ENCODE data around the gene KCNH5.
A peak's percentile ranks its signal among the peaks of the same experiment; 100 is the strongest.

Gene KCNH5

DNA sequence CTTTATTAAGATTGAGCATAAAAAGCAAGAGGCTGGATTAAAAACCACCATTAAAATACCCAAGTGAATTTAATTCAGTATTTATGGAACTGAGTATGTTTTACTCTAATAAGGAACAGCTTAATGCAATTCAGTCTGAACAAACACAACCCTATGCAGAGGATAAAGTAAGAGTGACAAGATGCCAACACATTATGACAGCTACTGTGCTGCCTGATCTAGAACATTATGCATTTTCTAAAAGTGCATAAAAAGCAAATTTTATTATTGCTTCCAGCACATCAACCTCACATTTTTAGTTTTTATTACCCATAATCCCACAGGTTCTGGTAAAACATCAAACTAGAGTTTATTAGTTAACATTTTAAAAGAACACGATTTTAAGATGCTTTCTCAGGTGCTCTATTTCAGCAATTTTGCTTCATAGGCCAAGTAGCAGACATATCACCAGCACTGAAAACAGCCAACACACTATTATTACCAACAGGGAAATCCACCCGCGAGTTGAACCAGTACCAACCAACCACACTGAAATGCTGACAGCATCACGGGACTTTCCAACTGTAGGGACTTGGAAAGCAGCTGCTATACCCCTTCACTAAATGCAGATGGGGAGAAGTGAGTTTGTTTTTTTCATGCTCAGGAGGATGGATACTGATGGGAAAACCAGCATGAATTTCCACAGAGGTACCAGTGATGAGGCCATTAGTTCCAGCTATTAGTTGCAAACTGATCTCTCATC, 372.1 kb downstream of the KCNH5 start:
- Histone ChIP-seq H3K27me3 (ENCODE audit: control insufficient read depth, insufficient read depth, low read length) (no peaks in the 10 kb centered on the region), H3K9me3 (ENCODE audit: control insufficient read depth, low read depth, low read length) (no peaks in the 10 kb centered on the region), H3K27ac (ENCODE audit: low read length) (no peak overlapping the region), H3K4me3 (ENCODE audit: low read length) (no peak overlapping the region), H3K9ac (ENCODE audit: low read length) (no peak overlapping the region), H3K36me3 (ENCODE audit: control insufficient read depth, low read depth, low read length) (no peaks in the 10 kb centered on the region), H3K4me1 (ENCODE audit: control insufficient read depth, low read depth, low read length) (no peaks in the 10 kb centered on the region)

GRCh38 chr14:62670526-62670925, 374.7 kb downstream of the KCNH5 start:
- H3K4me3 ChIP-seq (ENCODE audit: low read length): no peak overlapping the region
- H3K27ac ChIP-seq (ENCODE audit: low read length): no peak overlapping the region
- H3K9ac ChIP-seq (ENCODE audit: low read length): no peak overlapping the region
- H3K9me3 ChIP-seq (ENCODE audit: control insufficient read depth, low read depth, low read length): no peaks in the 10 kb centered on the region
- H3K27me3 ChIP-seq (ENCODE audit: control insufficient read depth, insufficient read depth, low read length): no peaks in the 10 kb centered on the region
- H3K4me1 ChIP-seq (ENCODE audit: control insufficient read depth, low read depth, low read length): peaks cover under 1% of the 10 kb centered on the region
- H3K36me3 ChIP-seq (ENCODE audit: control insufficient read depth, low read depth, low read length): no peaks in the 10 kb centered on the region

GRCh38 chr14:62667421-62667914, 377.8 kb downstream of the KCNH5 start:
- Histone ChIP-seq H3K27ac (ENCODE audit: low read length) (no peak overlapping the region), H3K9ac (ENCODE audit: low read length) (no peak overlapping the region), H3K4me1 (ENCODE audit: control insufficient read depth, low read depth, low read length) (peaks cover 16% of the 10 kb centered on the region), H3K4me3 (ENCODE audit: low read length) (no peak overlapping the region), H3K9me3 (ENCODE audit: control insufficient read depth, low read depth, low read length) (no peaks in the 10 kb centered on the region), H3K36me3 (ENCODE audit: control insufficient read depth, low read depth, low read length) (no peaks in the 10 kb centered on the region), H3K27me3 (ENCODE audit: control insufficient read depth, insufficient read depth, low read length) (no peaks in the 10 kb centered on the region)

DNA sequence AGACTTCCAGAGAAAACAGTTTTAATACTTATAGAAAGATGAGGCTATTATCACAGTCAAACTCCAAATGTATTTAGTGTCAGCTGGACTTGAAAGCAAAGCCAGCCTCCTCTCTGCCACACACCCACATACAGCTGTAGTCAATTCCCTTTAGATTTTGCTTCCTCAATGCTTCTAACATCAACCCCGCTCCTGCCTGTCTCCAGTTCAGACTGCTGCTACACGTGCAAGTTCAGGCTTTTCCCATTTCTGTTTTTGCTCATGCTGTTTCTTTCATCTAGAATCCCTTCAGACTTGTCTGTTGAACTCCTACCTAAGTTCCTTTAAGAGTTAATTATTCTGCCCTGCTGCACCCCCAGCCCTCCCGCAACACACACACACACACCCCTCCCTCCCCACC, 380.0 kb downstream of the KCNH5 start:
- Histone ChIP-seq H3K27ac (ENCODE audit: low read length) (no peak overlapping the region), H3K9ac (ENCODE audit: low read length) (no peak overlapping the region), H3K27me3 (ENCODE audit: control insufficient read depth, insufficient read depth, low read length) (no peaks in the 10 kb centered on the region), H3K9me3 (ENCODE audit: control insufficient read depth, low read depth, low read length) (no peaks in the 10 kb centered on the region), H3K4me1 (ENCODE audit: control insufficient read depth, low read depth, low read length) (peaks cover 20% of the 10 kb centered on the region), H3K4me3 (ENCODE audit: low read length) (no peak overlapping the region), H3K36me3 (ENCODE audit: control insufficient read depth, low read depth, low read length) (no peaks in the 10 kb centered on the region)

DNA sequence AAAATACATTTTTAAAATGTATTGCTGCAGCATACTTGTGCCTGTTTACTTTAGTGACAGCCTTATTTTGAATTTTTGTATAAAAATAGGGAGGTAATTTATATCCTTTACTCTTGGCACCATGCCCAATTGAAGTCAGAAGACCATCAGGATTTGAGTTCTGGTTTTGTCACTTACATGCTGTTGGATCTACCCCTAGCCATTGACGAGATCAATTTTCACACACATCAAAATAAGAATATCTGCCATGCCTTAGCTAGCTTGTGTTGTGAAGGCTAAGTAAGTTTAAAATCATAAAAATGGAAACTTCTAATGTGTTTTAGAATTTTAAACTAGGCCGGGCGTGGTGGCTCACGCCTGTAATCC, 381.8 kb downstream of the KCNH5 start:
- Histone ChIP-seq H3K9me3 (ENCODE audit: control insufficient read depth, low read depth, low read length) (no peaks in the 10 kb centered on the region), H3K9ac (ENCODE audit: low read length) (no peak overlapping the region), H3K4me3 (ENCODE audit: low read length) (no peak overlapping the region), H3K27me3 (ENCODE audit: control insufficient read depth, insufficient read depth, low read length) (no peaks in the 10 kb centered on the region), H3K36me3 (ENCODE audit: control insufficient read depth, low read depth, low read length) (no peaks in the 10 kb centered on the region), H3K4me1 (ENCODE audit: control insufficient read depth, low read depth, low read length) (peaks cover 20% of the 10 kb centered on the region), H3K27ac (ENCODE audit: low read length) (no peak overlapping the region)

GRCh38 chr14:62662811-62663455, 382.3 kb downstream of the KCNH5 start:
- Histone ChIP-seq H3K9me3 (ENCODE audit: control insufficient read depth, low read depth, low read length) (no peaks in the 10 kb centered on the region), H3K36me3 (ENCODE audit: control insufficient read depth, low read depth, low read length) (no peaks in the 10 kb centered on the region), H3K4me1 (ENCODE audit: control insufficient read depth, low read depth, low read length) (peaks cover 24% of the 10 kb centered on the region), H3K27ac (ENCODE audit: low read length) (no peak overlapping the region), H3K27me3 (ENCODE audit: control insufficient read depth, insufficient read depth, low read length) (no peaks in the 10 kb centered on the region), H3K9ac (ENCODE audit: low read length) (no peak overlapping the region), H3K4me3 (ENCODE audit: low read length) (peak overlapping the region; percentile 28)

DNA sequence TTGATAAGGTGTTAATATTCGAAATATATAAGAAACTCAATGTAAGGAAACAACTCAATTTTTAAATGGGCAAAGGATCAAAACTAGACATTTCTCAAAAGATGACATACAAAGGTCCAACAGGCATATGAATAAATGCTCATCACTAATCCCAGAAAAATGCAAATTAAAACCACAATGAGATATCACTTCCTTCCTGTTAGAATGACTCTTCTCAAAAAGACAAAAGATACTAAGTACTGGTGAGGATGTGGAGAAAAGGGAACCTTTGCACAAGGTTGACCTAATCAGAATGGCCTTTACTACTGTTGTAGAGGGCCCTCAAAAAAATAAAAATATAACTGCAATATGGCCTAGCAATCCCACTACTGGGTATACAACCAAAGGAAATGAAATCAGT, 383.4 kb downstream of the KCNH5 start:
- Histone ChIP-seq H3K27ac (ENCODE audit: low read length) (no peak overlapping the region), H3K9ac (ENCODE audit: low read length) (no peak overlapping the region), H3K4me3 (ENCODE audit: low read length) (no peak overlapping the region), H3K4me1 (ENCODE audit: control insufficient read depth, low read depth, low read length) (peaks cover 35% of the 10 kb centered on the region), H3K9me3 (ENCODE audit: control insufficient read depth, low read depth, low read length) (no peaks in the 10 kb centered on the region), H3K36me3 (ENCODE audit: control insufficient read depth, low read depth, low read length) (no peaks in the 10 kb centered on the region), H3K27me3 (ENCODE audit: control insufficient read depth, insufficient read depth, low read length) (no peaks in the 10 kb centered on the region)

GRCh38 chr14:62658631-62659030, 386.6 kb downstream of the KCNH5 start:
- Histone ChIP-seq H3K4me1 (ENCODE audit: control insufficient read depth, low read depth, low read length) (peaks cover 38% of the 10 kb centered on the region), H3K36me3 (ENCODE audit: control insufficient read depth, low read depth, low read length) (no peaks in the 10 kb centered on the region), H3K9ac (ENCODE audit: low read length) (no peak overlapping the region), H3K9me3 (ENCODE audit: control insufficient read depth, low read depth, low read length) (no peaks in the 10 kb centered on the region), H3K27me3 (ENCODE audit: control insufficient read depth, insufficient read depth, low read length) (no peaks in the 10 kb centered on the region), H3K4me3 (ENCODE audit: low read length) (no peak overlapping the region), H3K27ac (ENCODE audit: low read length) (no peak overlapping the region)

DNA sequence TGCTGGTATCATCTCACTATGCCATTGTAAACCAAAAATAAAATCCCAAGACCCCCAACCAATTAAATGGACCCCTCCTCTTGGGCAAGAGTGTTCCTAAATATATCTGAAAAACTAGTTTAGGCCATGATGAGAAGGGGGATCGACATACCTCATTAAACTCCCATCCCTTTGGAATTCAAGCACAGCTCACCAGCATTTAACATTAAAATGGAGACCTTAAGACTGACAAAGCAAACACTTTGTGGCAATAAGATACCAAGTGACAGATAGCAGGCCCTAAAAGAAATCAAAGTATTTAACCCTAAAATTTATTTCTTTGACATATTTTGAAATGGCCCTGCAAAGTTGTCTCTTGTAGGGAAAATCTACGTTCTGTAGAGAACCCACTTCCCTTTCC, 387.9 kb downstream of the KCNH5 start:
- Histone ChIP-seq H3K27me3 (ENCODE audit: control insufficient read depth, insufficient read depth, low read length) (no peaks in the 10 kb centered on the region), H3K27ac (ENCODE audit: low read length) (no peak overlapping the region), H3K4me3 (ENCODE audit: low read length) (peak overlapping the region; percentile 11), H3K9me3 (ENCODE audit: control insufficient read depth, low read depth, low read length) (no peaks in the 10 kb centered on the region), H3K36me3 (ENCODE audit: control insufficient read depth, low read depth, low read length) (no peaks in the 10 kb centered on the region), H3K4me1 (ENCODE audit: control insufficient read depth, low read depth, low read length) (peaks cover 28% of the 10 kb centered on the region), H3K9ac (ENCODE audit: low read length) (no peak overlapping the region)

- Histone ChIP-seq H3K36me3 (ENCODE audit: control insufficient read depth, low read depth, low read length) (no peaks in the 10 kb centered on the region), H3K4me1 (ENCODE audit: control insufficient read depth, low read depth, low read length) (peaks cover 26% of the 10 kb centered on the region), H3K27me3 (ENCODE audit: control insufficient read depth, insufficient read depth, low read length) (no peaks in the 10 kb centered on the region), H3K4me3 (ENCODE audit: low read length) (no peak overlapping the region), H3K27ac (ENCODE audit: low read length) (no peak overlapping the region), H3K9me3 (ENCODE audit: control insufficient read depth, low read depth, low read length) (no peaks in the 10 kb centered on the region), H3K9ac (ENCODE audit: low read length) (no peak overlapping the region)
These were observed 390.1 kb downstream of the KCNH5 start for GRCh38 chr14:62655166-62655565.

DNA sequence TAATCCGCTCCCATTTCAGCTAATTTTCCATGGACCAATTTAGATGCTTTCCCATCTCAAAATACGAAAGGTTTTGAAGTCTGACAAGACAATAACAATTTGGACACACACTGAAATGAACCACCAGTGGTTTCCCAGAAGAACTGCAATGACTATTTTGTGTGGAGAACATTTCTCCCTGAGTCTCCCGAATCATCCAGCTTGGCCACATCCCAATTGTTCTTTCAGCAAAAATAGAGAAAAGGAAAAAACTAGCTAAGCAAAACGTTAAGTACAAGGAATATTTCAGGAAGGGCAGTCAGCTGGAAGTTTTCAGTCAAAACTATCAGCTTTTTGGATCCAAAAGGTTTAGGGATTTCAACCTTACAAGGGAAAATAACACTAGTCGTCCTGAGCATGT, 390.6 kb downstream of the KCNH5 start:
- H3K9ac ChIP-seq (ENCODE audit: low read length): no peak overlapping the region
- no peaks in the 10 kb centered on the region for H3K27me3 ChIP-seq (ENCODE audit: control insufficient read depth, insufficient read depth, low read length)
- no peaks in the 10 kb centered on the region for H3K9me3 ChIP-seq (ENCODE audit: control insufficient read depth, low read depth, low read length)
- H3K4me3 ChIP-seq (ENCODE audit: low read length): no peak overlapping the region
- peaks cover 26% of the 10 kb centered on the region for H3K4me1 ChIP-seq (ENCODE audit: control insufficient read depth, low read depth, low read length)
- no peak overlapping the region for H3K27ac ChIP-seq (ENCODE audit: low read length)
- H3K36me3 ChIP-seq (ENCODE audit: control insufficient read depth, low read depth, low read length): no peaks in the 10 kb centered on the region
